DMS153 treated with DMSO at 0.1 percent for 48 hours (cell line): ENCODE data around the gene MAGOH.
A peak's percentile ranks its signal among the peaks of the same experiment; 100 is the strongest.

Source experiments
- DNase-seq: peaks from one replicate; lab custom pipeline; 2025; ENCODE audit not compliant: unreplicated experiment; lab: John Stamatoyannopoulos, UW

MAGOH gene

GRCh38 chr1:53271446-53272090 lies 33.2 kb upstream of the MAGOH start:
- DNase-seq, result no peak

DNA sequence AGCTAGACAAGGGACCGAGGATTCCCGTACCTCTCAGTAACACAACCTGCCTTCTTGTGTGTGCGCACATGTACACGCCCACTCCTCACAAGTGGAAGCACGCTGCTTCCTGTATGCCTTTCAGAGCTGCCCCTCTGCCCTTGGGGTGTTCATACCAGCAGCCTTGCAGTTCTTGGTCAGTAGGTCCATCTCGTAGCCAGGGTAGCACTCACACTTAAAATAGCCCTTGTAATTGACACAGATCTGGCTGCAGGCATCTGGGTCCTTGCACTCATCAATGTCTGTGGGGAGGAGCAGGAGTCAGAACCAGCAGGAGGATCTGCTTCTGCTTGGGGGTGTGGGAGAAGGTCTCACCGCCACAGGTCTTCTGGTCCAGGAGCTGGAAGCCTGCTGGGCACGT lies 32.6 kb upstream of the MAGOH start:
- DNase-seq, result no peak

DNA sequence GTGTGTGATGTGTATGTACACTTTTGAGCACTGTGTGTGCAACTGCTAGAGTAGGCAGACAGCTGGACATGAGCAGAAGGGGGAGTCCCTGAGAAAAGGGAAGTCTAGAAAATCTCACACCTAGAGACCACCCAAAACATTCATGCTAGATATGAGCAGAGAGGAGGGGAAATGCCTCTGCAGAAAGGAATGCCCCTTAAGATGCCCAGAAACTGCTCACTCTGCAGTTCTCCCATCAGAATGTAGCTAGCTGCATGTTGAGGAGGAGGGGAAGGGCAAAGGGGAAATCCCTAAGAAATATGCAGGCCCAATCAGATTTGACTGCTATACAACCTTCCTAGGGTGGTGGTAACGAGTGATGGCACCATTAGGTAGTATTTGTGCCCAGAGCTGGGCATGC lies 31.8 kb upstream of the MAGOH start:
- no peak for DNase-seq

GRCh38 chr1:53267761-53268160 lies 29.4 kb upstream of the MAGOH start:
- no peak for DNase-seq

GRCh38 chr1:53266038-53266437 lies 27.7 kb upstream of the MAGOH start:
- DNase-seq, result peak; percentile 2

DNA sequence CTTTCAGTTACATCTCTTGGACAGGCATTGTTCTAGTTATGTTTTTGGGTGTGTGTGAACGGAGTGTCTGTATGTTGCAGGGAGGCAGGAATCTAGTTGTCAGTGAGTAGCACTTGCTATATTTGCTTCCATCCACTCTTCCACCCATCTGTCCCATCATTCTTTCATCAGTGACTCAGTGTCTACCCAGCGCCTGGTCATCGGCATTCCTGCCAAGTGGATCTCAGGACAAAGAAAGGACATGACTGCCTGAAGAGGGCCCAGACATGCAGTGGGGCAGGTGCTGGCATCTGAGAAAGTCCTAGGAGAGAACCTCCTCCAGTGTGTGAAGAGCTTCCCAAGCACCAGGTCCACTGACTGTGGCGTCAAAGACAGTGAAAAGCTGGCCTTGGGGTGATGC lies 27.3 kb upstream of the MAGOH start:
- DNase-seq, result no peak

DNA sequence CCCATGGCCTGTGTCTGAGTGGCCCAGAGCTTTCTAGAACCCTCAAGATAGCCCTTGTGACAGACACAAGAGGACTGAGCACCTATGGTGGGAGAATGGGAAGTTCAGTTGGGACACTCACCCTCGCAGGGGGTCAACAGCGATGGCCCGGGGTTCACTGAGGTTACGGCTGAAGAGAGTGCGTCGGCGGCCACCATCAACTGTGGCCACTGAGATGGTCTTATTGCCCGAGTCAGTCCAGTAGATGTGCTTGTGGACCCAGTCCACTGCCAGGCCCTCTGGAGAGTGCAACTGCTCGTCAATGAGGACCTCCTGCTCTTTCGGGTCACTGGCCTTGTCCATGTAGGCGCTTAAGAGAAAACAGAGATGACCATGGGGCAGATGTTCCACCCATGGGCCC lies 25.7 kb upstream of the MAGOH start:
- no peak for DNase-seq

DNA sequence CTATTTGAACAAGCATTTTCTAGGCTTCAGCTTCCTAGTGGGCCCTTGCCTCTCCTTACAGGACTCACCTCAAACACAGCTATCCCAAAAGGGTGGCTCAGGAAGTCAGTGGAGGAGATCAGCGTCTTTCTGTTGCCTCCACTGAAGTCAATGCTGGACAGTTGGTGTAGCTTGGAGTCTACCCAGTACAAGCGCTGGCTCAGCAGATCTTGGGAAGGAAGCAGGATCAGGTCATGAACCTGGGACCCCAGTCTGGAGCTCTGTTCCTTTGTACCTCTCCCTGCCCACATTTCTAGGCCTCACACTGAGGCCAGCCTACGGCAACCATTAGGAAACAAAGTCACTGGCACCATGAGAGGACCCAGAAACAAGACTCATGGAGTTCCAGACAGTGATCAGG lies 23.7 kb upstream of the MAGOH start:
- no peak for DNase-seq

DNA sequence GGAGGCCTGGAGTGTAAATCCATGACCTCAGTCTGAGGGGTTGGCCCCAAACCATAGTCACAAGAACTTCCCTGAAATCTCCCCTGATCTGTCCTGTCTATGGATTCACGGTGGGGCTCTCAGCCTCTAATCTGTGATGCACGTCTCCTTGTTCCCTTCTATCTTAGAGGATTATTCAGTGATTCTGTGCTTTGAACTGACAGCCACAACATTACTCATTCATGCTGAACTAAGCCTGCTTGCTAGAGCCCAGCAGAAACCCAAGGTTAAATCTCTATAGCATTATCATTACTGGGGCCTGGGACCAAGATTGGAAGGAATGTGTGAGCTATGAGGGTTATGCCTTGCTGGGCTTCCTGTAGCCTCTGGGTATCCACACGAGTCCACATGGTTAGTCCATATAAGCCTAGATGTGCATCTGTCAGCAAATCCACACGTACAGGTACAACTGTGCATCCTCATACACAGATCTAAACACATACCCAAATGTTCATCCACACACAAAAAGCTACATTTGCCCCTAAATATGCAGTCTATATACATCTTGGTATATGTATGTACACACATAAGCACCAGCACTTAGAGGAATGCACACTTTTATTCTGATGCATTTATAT lies 22.4 kb upstream of the MAGOH start:
- no peak for DNase-seq

DNA sequence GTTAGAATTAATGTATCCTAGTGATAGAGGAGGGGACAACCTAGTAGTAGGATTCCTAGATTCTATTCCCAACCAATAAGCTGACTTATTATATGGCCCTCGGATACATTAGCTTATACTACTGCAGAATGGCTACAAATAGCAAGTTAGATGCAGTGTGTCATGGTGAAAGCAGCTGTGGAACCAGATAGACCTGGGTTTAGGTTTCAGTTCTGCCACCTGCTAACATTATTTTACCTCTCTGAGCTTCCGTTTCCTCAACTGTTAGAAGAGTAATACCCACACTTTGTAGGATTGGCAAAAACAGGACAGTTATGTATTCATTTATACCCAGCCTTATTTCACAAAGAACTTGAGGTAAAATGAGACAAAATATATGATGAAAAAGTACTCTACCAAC lies 21.6 kb upstream of the MAGOH start:
- no peak for DNase-seq

DNA sequence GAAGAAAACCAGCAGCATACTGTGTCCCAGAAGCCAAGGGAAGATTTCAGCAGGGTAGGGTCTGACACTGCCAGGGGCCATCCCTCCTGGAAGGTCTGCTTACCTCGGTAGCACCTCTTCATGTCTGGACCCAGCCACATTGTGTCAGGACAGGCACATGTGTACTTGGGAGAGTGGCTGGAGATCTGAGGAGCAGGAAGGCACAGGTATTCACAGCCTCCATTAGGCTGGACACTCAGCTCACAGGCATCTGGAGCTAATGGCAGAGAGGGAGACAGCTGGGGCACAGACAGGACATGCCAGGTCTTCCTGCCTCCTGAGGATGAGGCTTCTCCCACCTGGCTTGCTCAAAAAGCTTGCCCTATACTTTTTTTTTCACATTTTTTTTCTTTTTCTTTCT lies 19.9 kb upstream of the MAGOH start:
- no peak for DNase-seq

- DNase-seq, result no peak
These were observed 19.2 kb upstream of the MAGOH start for GRCh38 chr1:53257454-53258081.

DNA sequence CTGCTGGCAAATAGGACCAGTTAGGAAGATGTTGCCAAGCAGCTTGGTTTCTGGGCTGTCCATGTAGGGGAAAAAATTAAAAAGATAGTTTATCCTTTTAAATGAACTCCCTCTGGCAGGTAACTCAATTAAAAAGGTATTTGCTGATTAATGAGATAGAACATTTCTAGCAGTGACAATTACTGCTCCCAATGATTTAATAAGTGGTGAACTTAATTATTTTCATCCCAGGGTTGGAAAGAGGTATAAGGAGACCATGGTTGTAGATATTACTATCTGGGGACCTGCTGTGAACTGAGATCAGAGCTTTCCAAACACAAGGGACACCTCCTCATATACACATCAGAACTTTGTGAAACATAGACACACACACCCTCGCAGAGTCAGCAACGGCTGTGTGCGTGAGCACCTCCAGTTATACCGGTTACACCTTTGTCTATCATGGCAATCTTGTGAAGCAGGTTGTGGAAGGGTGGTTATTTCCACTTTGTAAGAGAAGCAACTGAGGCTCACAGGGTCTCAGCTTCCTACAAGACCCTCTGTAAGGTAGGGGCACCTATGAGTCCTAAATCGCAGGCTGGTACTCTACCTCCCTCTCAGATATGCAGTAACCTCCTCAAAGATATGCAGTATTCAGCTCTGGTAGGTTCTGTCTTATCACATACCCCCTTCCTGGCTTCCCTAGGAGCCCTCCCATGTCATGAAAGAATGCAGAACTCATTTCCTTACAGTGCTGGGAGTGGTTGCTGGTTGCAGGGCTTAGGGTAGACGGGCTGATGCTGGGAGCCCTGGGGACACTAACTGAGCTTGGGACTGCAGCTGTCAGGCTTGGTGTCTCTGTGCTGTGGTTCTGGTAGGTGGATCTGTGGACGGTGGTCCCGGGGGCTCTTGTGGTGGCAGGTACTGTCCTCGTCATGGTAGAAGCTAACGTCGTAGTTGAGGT lies 18.5 kb upstream of the MAGOH start:
- no peak for DNase-seq

DNA sequence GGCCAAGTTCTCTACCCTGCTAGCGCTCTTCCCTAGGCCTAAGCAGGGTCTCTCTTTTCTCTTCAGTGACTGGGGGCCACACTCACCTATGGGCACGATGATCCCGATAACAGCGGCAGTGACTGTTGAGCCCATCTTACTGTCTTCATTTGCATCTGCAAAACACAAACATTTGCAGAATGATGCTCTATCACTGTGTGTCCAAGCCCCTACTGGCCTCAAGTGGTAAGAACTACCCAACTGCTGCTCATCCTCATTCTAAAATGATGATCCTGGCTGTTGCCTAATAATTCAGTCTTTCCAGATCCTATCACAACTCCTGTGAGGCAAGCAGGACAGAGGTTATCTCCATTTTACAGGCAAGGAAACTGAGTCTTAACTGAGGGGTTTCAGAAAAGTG lies 16.7 kb upstream of the MAGOH start:
- no peak for DNase-seq

- no peak for DNase-seq
These were observed 15.8 kb upstream of the MAGOH start for GRCh38 chr1:53254011-53254640.

DNA sequence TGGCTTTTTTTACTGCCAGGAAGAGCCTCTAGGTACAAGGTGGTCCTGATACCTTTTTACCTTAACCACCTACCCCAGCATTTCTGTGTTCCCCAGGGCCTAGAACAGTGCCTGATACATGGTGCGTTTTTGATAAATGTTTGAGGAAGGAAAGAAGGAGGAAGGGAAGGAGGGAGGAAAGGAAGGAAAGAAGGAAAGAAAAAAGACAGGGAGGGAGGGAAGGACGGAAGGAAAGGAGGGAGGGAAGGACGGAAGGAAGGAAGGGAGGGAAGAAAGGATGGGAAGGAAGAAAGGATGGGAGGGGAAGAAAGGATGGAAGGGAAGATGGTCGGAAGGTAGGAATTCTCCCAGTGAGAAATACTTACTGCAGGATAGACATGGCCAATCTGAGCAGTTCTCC lies 12.0 kb upstream of the MAGOH start:
- DNase-seq, result no peak

- no peak for DNase-seq
These were observed 11.4 kb upstream of the MAGOH start for GRCh38 chr1:53249706-53250105.

DNA sequence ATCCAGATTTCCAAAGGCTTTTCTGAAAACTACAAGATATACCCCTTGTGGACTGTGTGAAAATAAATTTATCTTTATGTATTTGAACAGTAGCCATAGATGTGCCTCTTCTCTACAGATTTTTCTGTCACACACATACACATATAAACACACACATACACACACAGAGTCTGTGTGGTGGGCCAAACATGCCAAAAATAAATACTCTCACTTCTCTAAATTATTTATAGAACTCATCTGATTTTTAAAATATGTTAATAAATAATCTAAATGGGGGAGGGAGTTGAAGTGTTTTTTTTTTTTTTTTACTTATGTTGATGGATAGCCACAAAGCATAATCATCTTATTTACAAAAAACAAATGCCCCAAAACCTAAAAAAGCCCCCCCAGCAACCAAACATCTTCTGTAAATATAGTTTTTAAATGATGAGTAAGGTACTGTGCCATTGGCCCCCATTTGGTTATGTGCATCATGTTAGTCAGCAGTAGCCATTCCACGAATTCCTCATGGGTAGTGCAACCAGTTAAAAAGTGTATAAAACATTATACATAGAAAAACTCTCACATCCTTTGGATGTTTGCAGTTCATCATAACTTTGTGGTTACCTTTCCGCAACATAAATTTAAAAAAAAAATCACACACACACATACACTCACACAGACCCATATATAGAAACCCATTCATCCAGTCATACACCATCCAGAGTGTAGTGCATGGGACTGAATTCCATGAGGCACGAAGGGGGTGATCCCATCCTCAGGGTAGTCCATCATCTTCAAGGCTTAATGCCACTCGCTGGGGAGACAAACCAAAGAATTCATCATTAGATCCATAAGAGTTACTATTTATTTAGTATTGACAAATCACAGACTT lies 8.2 kb upstream of the MAGOH start:
- no peak for DNase-seq

DNA sequence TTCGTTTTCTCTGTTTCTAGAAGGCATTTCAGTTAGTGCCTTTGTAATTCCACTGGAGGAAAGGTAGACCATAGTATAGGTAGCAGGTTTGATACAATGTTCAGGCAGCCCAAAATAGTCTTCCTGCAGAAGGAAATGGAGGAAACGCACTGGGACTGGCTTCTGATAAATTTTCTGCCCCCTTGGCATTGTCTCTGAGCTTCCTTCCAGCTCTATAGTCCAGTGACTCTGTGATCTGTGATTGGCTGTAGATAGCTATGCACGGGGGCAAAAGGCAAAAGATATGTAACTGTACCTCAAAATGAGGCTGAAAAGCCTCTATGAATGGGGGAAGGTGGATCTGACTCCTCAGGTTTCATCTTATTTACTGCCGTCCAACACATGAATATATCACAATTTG lies 5.8 kb upstream of the MAGOH start:
- DNase-seq, result no peak

- no peak for DNase-seq
These were observed 4.1 kb upstream of the MAGOH start for GRCh38 chr1:53242381-53242780.
